CD4-positive, alpha-beta memory T cell (primary cell): ENCODE data around the gene GJB2. TPM values are rescaled to one million over a fixed set of nuclear protein-coding genes. Genes with fewer than 3 reads are reported as not detected.

ENCODE experiments used
- CTCF ChIA-PET: fragments of 350-600 bp; sonication (Branson Sonifier 250); formaldehyde crosslinking; loops from one replicate; lab custom pipeline; 2021; ENCODE audit warnings: inconsistent platforms; ENCODE audit not compliant: partially characterized antibody; lab: Charles Lee
- POLR2A ChIA-PET: fragments of 350-600 bp; sonication (Branson Sonifier 250); formaldehyde crosslinking; loops from one replicate; lab custom pipeline; 2021; ENCODE audit not compliant: partially characterized antibody; lab: Charles Lee
- DNase-seq, 5 donors: peaks; one replicate each; pipeline versions ENCODE4 v3.0.0 to v3.0.0-alpha.2; 2020 to 2022; ENCODE audit warnings: mixed read lengths in 1 of 5
- H3K27ac ChIP-seq: one replicate; pipeline ENCODE4 v1.7.0; 2013; ENCODE audit warnings: low read depth, low read length
- H3K27me3 ChIP-seq: 2 replicates; pipeline ENCODE4 v1.7.0; 2013; ENCODE audit warnings: mild to moderate bottlenecking, low read length, moderate library complexity; ENCODE audit not compliant: insufficient read depth
- H3K36me3 ChIP-seq: 2 replicates; pipeline ENCODE4 v1.7.0; 2013; ENCODE audit warnings: mild to moderate bottlenecking, low read length, moderate library complexity; ENCODE audit not compliant: insufficient read depth
- H3K4me1 ChIP-seq: 2 replicates; pipeline ENCODE4 v1.7.0; 2013; ENCODE audit warnings: mild to moderate bottlenecking, low read length, moderate library complexity; ENCODE audit not compliant: insufficient read depth
- H3K4me3 ChIP-seq, 2 donors: one replicate each; pipeline ENCODE4 v1.7.0; 2013; ENCODE audit warnings: low read length in 2 of 2, mild to moderate bottlenecking in 1 of 2
- H3K9me3 ChIP-seq, 2 donors: one replicate each; pipeline ENCODE4 v1.7.0; 2013; ENCODE audit warnings: low read length in 2 of 2, control low read depth in 1 of 2; ENCODE audit not compliant: control insufficient read depth in 1 of 2
- H3K27ac Mint-ChIP-seq, 7 donors: one replicate each; pipeline ENCODE4 v1.8.0; 2020 to 2021; ENCODE audit warnings: mixed read lengths in 7 of 7, mild to moderate bottlenecking in 6 of 7, inconsistent platforms in 3 of 7, moderate library complexity in 3 of 7
- H3K27me3 Mint-ChIP-seq, 2 donors: one replicate each; pipeline ENCODE4 v1.8.0; 2020 to 2021; ENCODE audit warnings: mixed read lengths in 2 of 2
- H3K36me3 Mint-ChIP-seq, 2 donors: one replicate each; pipeline ENCODE4 v1.8.0; 2020 to 2021; ENCODE audit warnings: mixed read lengths in 2 of 2, inconsistent platforms in 1 of 2, mild to moderate bottlenecking in 1 of 2
- H3K4me1 Mint-ChIP-seq, 4 donors: one replicate each; pipeline ENCODE4 v1.8.0; 2020 to 2021; ENCODE audit warnings: mixed read lengths in 4 of 4, mild to moderate bottlenecking in 1 of 4
- H3K4me3 Mint-ChIP-seq, 8 donors: one replicate each; pipeline ENCODE4 v1.8.0; 2020 to 2021; ENCODE audit warnings: mixed read lengths in 8 of 8, mild to moderate bottlenecking in 7 of 8, moderate library complexity in 6 of 8, inconsistent platforms in 3 of 8
- H3K9me3 Mint-ChIP-seq, 8 donors: one replicate each; pipeline ENCODE4 v1.8.0; 2020 to 2021; ENCODE audit warnings: mixed read lengths in 8 of 8, mild to moderate bottlenecking in 5 of 8, inconsistent platforms in 3 of 8, moderate library complexity in 1 of 8
- intact Hi-C: fragments of 100-400 bp; cut with micrococcal nuclease; formaldehyde crosslinking; loops from one replicate; pipeline ENCODE4 v1.15.1; 2023
- polyA plus RNA-seq, 2 donors: library from polyadenylated mRNA; unstranded; fragments of 300-500 nt; fragmentation: Illumina TruSeq; gene quantifications; one replicate each; pipeline ENCODE4 v1.2.3, GENCODE V29; 2021
- total RNA-seq, 2 experiments: library from RNA; stranded (reverse); gene quantifications; one replicate each; pipeline ENCODE4 v1.2.3, GENCODE V29; 2021

The GJB2 gene
- total and polyA plus RNA-seq, 4 experiments from 2014 or later = not detected

DNA sequence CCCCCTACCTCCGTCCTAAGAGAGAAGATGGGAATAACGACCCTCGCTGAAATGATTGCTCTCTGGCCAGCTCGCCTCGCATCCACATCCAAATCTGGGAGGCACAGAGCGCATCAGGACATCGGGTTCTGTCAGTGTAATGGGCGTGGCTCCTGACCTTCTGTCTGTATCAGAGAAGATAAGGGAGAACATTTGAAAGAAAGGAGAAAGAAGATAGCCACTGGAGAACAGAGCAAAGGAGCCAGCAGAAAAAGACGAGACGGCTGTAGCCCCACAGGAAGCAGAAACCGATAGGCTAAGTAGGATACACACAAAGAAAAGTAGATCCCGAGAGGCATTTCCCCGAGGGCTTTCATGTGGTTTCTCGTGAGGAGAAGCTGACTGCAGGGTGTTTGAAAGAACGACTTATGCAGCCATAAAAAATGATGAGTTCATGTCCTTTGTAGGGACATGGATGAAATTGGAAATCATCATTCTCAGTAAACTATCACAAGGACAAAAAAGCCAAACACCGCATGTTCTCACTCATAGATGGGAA, 14.0 kb upstream of the GJB2 start:
- ChIA-PET CTCF (no interaction called here), POLR2A (no interaction called here)
- no peaks in the 10 kb centered on the region for H3K36me3 ChIP-seq
- peaks cover 0 to 11% (median 4%) of the 10 kb centered on the region in 8 donors for H3K9me3 Mint-ChIP-seq
- no peak overlapping the region for H3K27ac Mint-ChIP-seq
- H3K27me3 ChIP-seq = no peaks in the 10 kb centered on the region
- H3K4me1 ChIP-seq = no peaks in the 10 kb centered on the region
- no peak overlapping the region for H3K4me3 ChIP-seq
- no peak for DNase-seq
- H3K4me1 Mint-ChIP-seq = no peaks in the 10 kb centered on the region
- no peaks in the 10 kb centered on the region for H3K36me3 Mint-ChIP-seq
- H3K4me3 Mint-ChIP-seq = no peak overlapping the region
- no peak overlapping the region for H3K27ac ChIP-seq
- H3K9me3 ChIP-seq = no peaks in the 10 kb centered on the region
- H3K27me3 Mint-ChIP-seq = peaks cover 14 to 21% of the 10 kb centered on the region in 2 donors
- intact Hi-C loops = no loop called here

GRCh38 chr13:20206065-20206697, 13.4 kb upstream of the GJB2 start:
- Mint-ChIP-seq H3K27me3 (peaks cover 14 to 21% of the 10 kb centered on the region in 2 donors), H3K9me3 (peaks cover 0 to 13% (median 7%) of the 10 kb centered on the region in 8 donors), H3K36me3 (no peaks in the 10 kb centered on the region), H3K27ac (no peak overlapping the region), H3K4me3 (no peak overlapping the region), H3K4me1 (no peaks in the 10 kb centered on the region)
- Histone ChIP-seq H3K27ac (no peak overlapping the region), H3K9me3 (no peaks in the 10 kb centered on the region), H3K27me3 (no peaks in the 10 kb centered on the region), H3K36me3 (no peaks in the 10 kb centered on the region), H3K4me1 (no peaks in the 10 kb centered on the region), H3K4me3 (no peak overlapping the region)
- DNase-seq = no peak
- CTCF ChIA-PET = interaction anchor here (1.3 kb wide), 1 partner anchor 9 kb away, joined by 4 read pairs; no protein-coding TSS in a partner anchor
- POLR2A ChIA-PET = no interaction called here
- intact Hi-C loops = no loop called here

DNA sequence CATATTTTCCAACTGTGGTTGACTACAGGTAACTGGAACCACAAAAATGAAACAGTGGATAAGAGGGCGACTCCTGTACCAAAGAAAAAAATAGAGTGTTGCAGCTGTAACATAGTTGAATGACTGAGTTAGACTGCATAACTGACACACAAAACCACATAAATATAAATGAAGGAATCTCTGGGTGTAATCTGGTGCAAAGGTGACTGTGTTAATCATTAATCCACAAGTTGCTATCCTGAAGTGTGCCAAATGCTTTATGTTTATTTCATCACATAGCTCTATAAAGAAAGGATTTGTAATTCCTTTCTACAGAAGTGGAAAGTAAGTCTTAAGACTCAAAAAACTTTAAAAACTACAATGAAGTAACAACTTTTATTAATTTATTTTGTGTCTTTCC, 6.0 kb upstream of the GJB2 start:
- peaks cover 34 to 35% of the 10 kb centered on the region in 2 donors for H3K27me3 Mint-ChIP-seq
- POLR2A ChIA-PET = no interaction called here

GRCh38 chr13:20197361-20197834, 4.7 kb upstream of the GJB2 start:
- H3K27ac Mint-ChIP-seq = peak overlapping the region in 1 of 7 donors; percentile 2
- H3K4me3 Mint-ChIP-seq = no peak overlapping the region
- H3K27me3 Mint-ChIP-seq = peaks cover 34 to 36% of the 10 kb centered on the region in 2 donors
- H3K36me3 Mint-ChIP-seq = no peaks in the 10 kb centered on the region
- POLR2A ChIA-PET = no interaction called here
- CTCF ChIA-PET = interaction anchor here (0.6 to 4.6 kb wide), 29 partner anchors 8 to 856 kb away, joined by 3 to 53 read pairs (median 4); no protein-coding TSS in a partner anchor
- Histone ChIP-seq H3K4me3 (no peak overlapping the region), H3K4me1 (peaks cover 22% of the 10 kb centered on the region), H3K27me3 (peaks cover 41% of the 10 kb centered on the region), H3K36me3 (no peaks in the 10 kb centered on the region), H3K27ac (no peak overlapping the region), H3K9me3 (no peaks in the 10 kb centered on the region)
- H3K4me1 Mint-ChIP-seq = peaks cover 14 to 21% (median 16%) of the 10 kb centered on the region in 4 donors
- H3K9me3 Mint-ChIP-seq = peaks cover 0 to 11% (median 6%) of the 10 kb centered on the region in 8 donors
- intact Hi-C loops = loop anchor here (1.0 to 5.0 kb wide), 5 partner anchors 33 to 727 kb away; partner anchors contain the start of gene IL17D
- peak in 4 of 5 donors; percentile 42 to 52 (median 49) for DNase-seq

More for the DNA sequence above, 6.0 kb upstream of the GJB2 start:
- intact Hi-C loops = loop anchor here (5.0 kb wide), 2 partner anchors 279 to 504 kb away; partner anchors contain the start of gene IL17D
- DNase-seq = no peak
- Histone ChIP-seq H3K27ac (no peak overlapping the region), H3K36me3 (no peaks in the 10 kb centered on the region), H3K4me1 (peaks cover 14% of the 10 kb centered on the region), H3K27me3 (peaks cover 35% of the 10 kb centered on the region), H3K4me3 (no peak overlapping the region), H3K9me3 (no peaks in the 10 kb centered on the region)
- no peaks in the 10 kb centered on the region for H3K36me3 Mint-ChIP-seq
- peaks cover 11 to 13% (median 12%) of the 10 kb centered on the region in 4 donors for H3K4me1 Mint-ChIP-seq
- no peak overlapping the region for H3K27ac Mint-ChIP-seq
- no peak overlapping the region for H3K4me3 Mint-ChIP-seq
- CTCF ChIA-PET = interaction anchor here (0.6 to 1.7 kb wide), 2 partner anchors 14 to 726 kb away, joined by 3 to 4 read pairs; no protein-coding TSS in a partner anchor
- H3K9me3 Mint-ChIP-seq = peaks cover 0 to 13% (median 8%) of the 10 kb centered on the region in 8 donors

- DNase-seq = no peak
- H3K27ac Mint-ChIP-seq = no peak overlapping the region
- POLR2A ChIA-PET = no interaction called here
Observed at GRCh38 chr13:20195801-20196200, 3.1 kb upstream of the GJB2 start.

GRCh38 chr13:20193907-20194631, 1.3 kb upstream of the GJB2 start:
- Mint-ChIP-seq H3K4me3 (peak overlapping the region; percentile 60 to 89 (median 76)), H3K27ac (peak overlapping the region in 1 of 7 donors; percentile 57), H3K27me3 (peaks cover 41 to 51% of the 10 kb centered on the region in 2 donors), H3K36me3 (no peaks in the 10 kb centered on the region), H3K9me3 (peaks cover 0 to 1% (median 0%) of the 10 kb centered on the region in 8 donors), H3K4me1 (peaks cover 14 to 33% (median 16%) of the 10 kb centered on the region in 4 donors)
- H3K9me3 ChIP-seq = no peaks in the 10 kb centered on the region
- H3K36me3 ChIP-seq = no peaks in the 10 kb centered on the region
- H3K4me3 ChIP-seq = peak overlapping the region in 1 of 2 donors; percentile 26
- DNase-seq = peak in 2 of 5 donors; percentile 19 to 28
- ChIA-PET POLR2A (no interaction called here), CTCF (interaction anchor here (4.6 kb wide), 1 partner anchor 8 kb away, joined by 53 read pairs; no protein-coding TSS in a partner anchor)
- intact Hi-C loops = no loop called here
- no peak overlapping the region for H3K27ac ChIP-seq
- peaks cover 29% of the 10 kb centered on the region for H3K4me1 ChIP-seq
- peaks cover 48% of the 10 kb centered on the region for H3K27me3 ChIP-seq

More at GRCh38 chr13:20195801-20196200, 3.1 kb upstream of the GJB2 start:
- CTCF ChIA-PET = interaction anchor here (0.9 to 4.6 kb wide), 10 partner anchors 10 to 729 kb away, joined by 3 to 53 read pairs (median 4); no protein-coding TSS in a partner anchor
- Histone ChIP-seq H3K4me1 (peaks cover 29% of the 10 kb centered on the region), H3K4me3 (no peak overlapping the region), H3K9me3 (no peaks in the 10 kb centered on the region), H3K27me3 (peaks cover 48% of the 10 kb centered on the region), H3K36me3 (no peaks in the 10 kb centered on the region), H3K27ac (no peak overlapping the region)
- Mint-ChIP-seq H3K4me1 (peaks cover 14 to 33% (median 16%) of the 10 kb centered on the region in 4 donors), H3K9me3 (peaks cover 0 to 5% (median 0%) of the 10 kb centered on the region in 8 donors), H3K36me3 (no peaks in the 10 kb centered on the region), H3K27me3 (peaks cover 43 to 48% of the 10 kb centered on the region in 2 donors), H3K4me3 (no peak overlapping the region)
- intact Hi-C loops = loop anchor here (2.0 to 5.0 kb wide), 3 partner anchors 35 to 506 kb away; partner anchors contain the start of gene IL17D
